ENCODE measurements around the gene LAMC1. TPM values are rescaled to one million over a fixed set of nuclear protein-coding genes. Genes with fewer than 3 reads are reported as not detected.

LAMC1 gene
- polyA plus RNA-seq, 1 of the 3 experiments (the other 2 are of a cell fraction), result 101 TPM

- no peak overlapping the region for H3K4me3 ChIP-seq (ENCODE audit: low read depth in 2 of 2, low read length in 1 of 2)
- H3F3A ChIP-seq (replicated peaks; ENCODE audit: insufficient read depth), result peaks cover 21% of the 10 kb centered on the region
- no peaks in the 10 kb centered on the region for H3K9me2 ChIP-seq
- no peaks in the 10 kb centered on the region for H3K79me2 ChIP-seq (ENCODE audit: insufficient read depth)
- H3K4me2 ChIP-seq, result no peak overlapping the region
- H3K4me1 ChIP-seq (ENCODE audit: control insufficient read depth in 1 of 2, insufficient read depth in 2 of 2, low read depth in 1 of 2, low read length in 1 of 2), result peaks cover 0 to 18% of the 10 kb centered on the region in 2 experiments
- no peak for TF ChIP-seq SMC3 (IDR thresholded peaks at IDR 0.05; ENCODE audit: low read depth, low read length)
- TF ChIP-seq, protein P1, sequence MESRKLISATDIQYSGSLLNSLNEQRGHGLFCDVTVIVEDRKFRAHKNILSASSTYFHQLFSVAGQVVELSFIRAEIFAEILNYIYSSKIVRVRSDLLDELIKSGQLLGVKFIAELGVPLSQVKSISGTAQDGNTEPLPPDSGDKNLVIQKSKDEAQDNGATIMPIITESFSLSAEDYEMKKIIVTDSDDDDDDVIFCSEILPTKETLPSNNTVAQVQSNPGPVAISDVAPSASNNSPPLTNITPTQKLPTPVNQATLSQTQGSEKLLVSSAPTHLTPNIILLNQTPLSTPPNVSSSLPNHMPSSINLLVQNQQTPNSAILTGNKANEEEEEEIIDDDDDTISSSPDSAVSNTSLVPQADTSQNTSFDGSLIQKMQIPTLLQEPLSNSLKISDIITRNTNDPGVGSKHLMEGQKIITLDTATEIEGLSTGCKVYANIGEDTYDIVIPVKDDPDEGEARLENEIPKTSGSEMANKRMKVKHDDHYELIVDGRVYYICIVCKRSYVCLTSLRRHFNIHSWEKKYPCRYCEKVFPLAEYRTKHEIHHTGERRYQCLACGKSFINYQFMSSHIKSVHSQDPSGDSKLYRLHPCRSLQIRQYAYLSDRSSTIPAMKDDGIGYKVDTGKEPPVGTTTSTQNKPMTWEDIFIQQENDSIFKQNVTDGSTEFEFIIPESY (IDR thresholded peaks at IDR 0.05; ENCODE audit: borderline replicate concordance, low read depth), result no peak
- no peak for TF ChIP-seq FOXJ3 (CRISPR knock-in tag; IDR thresholded peaks at IDR 0.05)
- TF ChIP-seq TCF12 (IDR thresholded peaks at IDR 0.05), result no peak
- TF ChIP-seq, protein P2, sequence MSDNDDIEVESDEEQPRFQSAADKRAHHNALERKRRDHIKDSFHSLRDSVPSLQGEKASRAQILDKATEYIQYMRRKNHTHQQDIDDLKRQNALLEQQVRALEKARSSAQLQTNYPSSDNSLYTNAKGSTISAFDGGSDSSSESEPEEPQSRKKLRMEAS (IDR thresholded peaks at IDR 0.05; ENCODE audit: low read depth), result no peak
- no peak for TF ChIP-seq EP300 (IDR thresholded peaks at IDR 0.05; ENCODE audit: borderline replicate concordance in 1 of 2, low read depth in 1 of 2, low read length in 1 of 2)
- TF ChIP-seq MXI1 (IDR thresholded peaks at IDR 0.05; ENCODE audit: low read depth, low read length), result no peak
- no peak for TF ChIP-seq RXRA (IDR thresholded peaks at IDR 0.05; ENCODE audit: borderline replicate concordance, low read depth)
- no peak for TF ChIP-seq RAD21 (IDR thresholded peaks at IDR 0.05; ENCODE audit: low read length)
- TF ChIP-seq IRF3 (IDR thresholded peaks at IDR 0.05; ENCODE audit: low read depth, low read length), result no peak
- TF ChIP-seq REST (IDR thresholded peaks at IDR 0.05; ENCODE audit: low read depth, low read length), result no peak
- TF ChIP-seq, protein P3, sequence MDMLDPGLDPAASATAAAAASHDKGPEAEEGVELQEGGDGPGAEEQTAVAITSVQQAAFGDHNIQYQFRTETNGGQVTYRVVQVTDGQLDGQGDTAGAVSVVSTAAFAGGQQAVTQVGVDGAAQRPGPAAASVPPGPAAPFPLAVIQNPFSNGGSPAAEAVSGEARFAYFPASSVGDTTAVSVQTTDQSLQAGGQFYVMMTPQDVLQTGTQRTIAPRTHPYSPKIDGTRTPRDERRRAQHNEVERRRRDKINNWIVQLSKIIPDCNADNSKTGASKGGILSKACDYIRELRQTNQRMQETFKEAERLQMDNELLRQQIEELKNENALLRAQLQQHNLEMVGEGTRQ (IDR thresholded peaks at IDR 0.05; ENCODE audit: borderline replicate concordance, low read depth, low read length), result no peak
- no peak for TF ChIP-seq FOXM1 (IDR thresholded peaks at IDR 0.05; ENCODE audit: low read depth)
- TF ChIP-seq GABPA (IDR thresholded peaks at IDR 0.05; ENCODE audit: low read depth), result no peak
- TF ChIP-seq MEF2A (IDR thresholded peaks at IDR 0.05; ENCODE audit: borderline replicate concordance, low read depth), result no peak
- no peak for TF ChIP-seq NFIC (IDR thresholded peaks at IDR 0.05; ENCODE audit: borderline replicate concordance)
- TF ChIP-seq, protein P4, sequence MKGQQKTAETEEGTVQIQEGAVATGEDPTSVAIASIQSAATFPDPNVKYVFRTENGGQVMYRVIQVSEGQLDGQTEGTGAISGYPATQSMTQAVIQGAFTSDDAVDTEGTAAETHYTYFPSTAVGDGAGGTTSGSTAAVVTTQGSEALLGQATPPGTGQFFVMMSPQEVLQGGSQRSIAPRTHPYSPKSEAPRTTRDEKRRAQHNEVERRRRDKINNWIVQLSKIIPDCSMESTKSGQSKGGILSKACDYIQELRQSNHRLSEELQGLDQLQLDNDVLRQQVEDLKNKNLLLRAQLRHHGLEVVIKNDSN (IDR thresholded peaks at IDR 0.05; ENCODE audit: borderline replicate concordance, low read depth), result no peak
- no peak for TF ChIP-seq NRF1 (IDR thresholded peaks at IDR 0.05; ENCODE audit: low read depth, low read length)
- no peak for TF ChIP-seq SIN3A (IDR thresholded peaks at IDR 0.05; ENCODE audit: borderline replicate concordance, low read depth, low read length)
- TF ChIP-seq RCOR1 (IDR thresholded peaks at IDR 0.05; ENCODE audit: low read length), result no peak
- DNase-seq, result no peak
- H2AFZ ChIP-seq (ENCODE audit: low read depth), result no peak overlapping the region
- ChIA-PET POLR2A (no interaction called here), CTCF (interaction anchor here (1.8 kb wide), 1 partner anchor 61 kb away, joined by 5 read pairs; no protein-coding TSS in a partner anchor)
- H3K27ac ChIP-seq (ENCODE audit: low read depth in 2 of 2, low read length in 1 of 2), result no peak overlapping the region
- no peaks in the 10 kb centered on the region for H3K9me3 ChIP-seq
- H4K20me1 ChIP-seq (ENCODE audit: insufficient read depth), result no peaks in the 10 kb centered on the region
- H3K27me3 ChIP-seq (ENCODE audit: insufficient read depth), result no peaks in the 10 kb centered on the region
- no peak overlapping the region for H3K9ac ChIP-seq
- WGBS (ENCODE audit: low lambda C conversion rate), result 96% methylated on average over 2 of the region's 2 CpGs
- H3K36me3 ChIP-seq (replicated peaks in 1 of 2; ENCODE audit: control insufficient read depth in 1 of 2, insufficient read depth in 2 of 2, low read length in 1 of 2), result no peaks in the 10 kb centered on the region
Observed at GRCh38 chr1:183166454-183166853, 143.2 kb downstream of the LAMC1 start.

All from SK-N-SH (cell line).